OCI-M1 (cell line): ENCODE data around the gene TPO.
"Not testable (repeated sequence)": the region's sequence is repeated elsewhere in the genome, so short reads cannot be mapped to it uniquely, and the experiment has no call there.

Source experiments
- DNase-seq: peaks from one replicate; lab custom pipeline; 2025; lab: John Stamatoyannopoulos, UW

Gene TPO

DNA sequence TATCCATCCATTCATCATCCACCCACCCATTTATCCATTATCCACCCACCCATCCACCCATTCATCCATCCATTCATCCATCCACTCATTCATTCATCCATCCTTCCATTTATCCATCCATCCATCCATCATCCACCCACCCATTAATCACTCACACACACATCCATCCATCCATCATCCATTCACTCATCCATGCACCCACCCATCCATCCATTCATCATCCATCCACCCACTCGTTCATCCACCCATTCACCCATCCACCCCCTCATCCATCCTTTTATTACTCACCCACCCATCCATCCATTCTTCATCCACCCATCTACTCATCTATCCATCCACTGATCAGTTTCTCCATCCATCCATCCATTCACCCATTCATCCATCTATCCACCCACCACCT is 8.1 kb upstream of the TPO start:
- no peak for DNase-seq

DNA sequence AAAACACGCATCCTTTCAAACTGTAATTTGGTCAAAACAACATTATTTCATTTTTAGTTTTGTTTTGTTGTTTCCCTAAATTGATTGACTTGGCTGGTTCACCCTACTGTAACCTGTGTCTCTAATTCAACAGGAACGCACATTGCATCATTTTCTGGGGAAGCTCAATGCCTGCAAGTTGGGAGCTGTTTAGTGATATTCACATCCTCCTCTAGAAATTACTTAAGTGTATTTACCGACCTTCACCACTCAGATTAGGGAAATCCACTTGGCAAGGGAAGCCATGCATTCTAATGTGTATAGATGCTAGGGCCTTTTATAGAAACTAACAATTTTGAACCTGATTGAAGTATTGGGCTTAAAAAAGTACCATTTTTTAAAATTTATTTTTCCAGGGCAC is 7.3 kb upstream of the TPO start:
- no peak for DNase-seq

DNA sequence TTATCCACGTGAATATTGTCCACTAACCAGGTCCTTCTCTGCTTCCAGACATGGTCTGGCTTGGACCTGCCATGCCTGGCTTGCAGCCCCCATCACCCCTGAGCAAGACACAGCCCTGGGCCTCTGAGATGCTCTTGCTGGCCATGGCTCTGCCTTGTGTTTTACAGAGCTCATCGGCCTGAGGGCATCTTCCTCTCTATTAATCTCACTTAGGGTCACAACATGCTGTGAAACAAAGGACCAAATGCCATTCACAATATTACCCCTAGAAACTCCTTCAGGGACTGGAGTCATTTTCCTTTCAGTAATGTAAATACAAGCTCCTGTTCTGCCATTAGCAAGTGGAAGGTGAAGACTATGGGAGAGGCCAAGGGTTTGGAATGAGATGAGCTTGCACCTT is 6.8 kb upstream of the TPO start:
- no peak for DNase-seq

DNA sequence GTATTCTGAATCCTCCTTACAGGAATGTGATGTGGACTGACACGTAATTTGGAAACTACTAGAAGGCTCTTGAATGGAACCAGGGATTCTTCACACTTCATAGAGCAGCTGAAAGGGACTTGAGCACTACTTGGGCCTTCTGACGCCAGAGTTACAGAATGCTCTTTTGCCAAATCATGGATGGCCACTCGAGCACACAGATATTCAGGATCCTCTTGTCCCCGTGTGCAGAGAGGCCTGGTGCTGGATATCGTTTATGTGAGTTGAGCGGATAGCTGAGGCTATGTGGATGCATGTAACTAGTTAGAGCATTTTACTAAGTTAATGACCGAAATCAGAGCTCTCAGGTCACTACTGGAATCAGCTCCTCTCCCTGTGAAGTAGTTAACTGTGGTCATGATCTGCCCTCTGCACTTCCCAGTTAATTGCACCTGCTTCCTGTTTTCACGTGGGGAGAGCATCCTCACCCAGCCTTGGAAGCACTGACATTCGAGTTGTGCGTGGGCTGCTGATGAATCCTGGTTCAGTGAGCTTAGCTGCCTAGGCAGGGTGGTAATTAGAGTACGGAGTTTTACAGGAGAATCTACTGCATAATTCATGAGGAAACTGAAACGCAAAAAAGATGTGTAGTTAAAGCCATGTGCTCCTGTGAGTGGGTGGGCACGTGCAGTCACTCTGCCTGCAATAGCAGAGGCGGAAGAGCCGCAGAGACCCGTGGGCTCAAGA is 5.2 kb upstream of the TPO start:
- DNase-seq = no peak

DNA sequence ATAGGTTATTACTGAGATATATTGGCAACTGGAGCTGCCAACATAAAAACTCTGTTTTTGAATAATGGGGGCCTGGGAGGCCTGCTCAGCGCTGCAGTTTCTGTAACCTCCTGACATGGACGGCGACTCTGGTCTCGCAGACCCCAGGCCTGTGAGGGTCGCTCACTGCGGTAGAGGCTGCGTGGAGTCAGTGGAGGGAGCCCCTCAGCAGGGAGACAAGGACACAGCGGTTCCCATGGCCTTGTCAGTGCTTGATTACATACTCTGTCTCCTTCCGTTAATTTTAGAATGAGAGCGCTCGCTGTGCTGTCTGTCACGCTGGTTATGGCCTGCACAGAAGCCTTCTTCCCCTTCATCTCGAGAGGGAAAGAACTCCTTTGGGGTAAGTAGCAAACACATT is 858 bp downstream of the TPO start:
- no peak for DNase-seq

DNA sequence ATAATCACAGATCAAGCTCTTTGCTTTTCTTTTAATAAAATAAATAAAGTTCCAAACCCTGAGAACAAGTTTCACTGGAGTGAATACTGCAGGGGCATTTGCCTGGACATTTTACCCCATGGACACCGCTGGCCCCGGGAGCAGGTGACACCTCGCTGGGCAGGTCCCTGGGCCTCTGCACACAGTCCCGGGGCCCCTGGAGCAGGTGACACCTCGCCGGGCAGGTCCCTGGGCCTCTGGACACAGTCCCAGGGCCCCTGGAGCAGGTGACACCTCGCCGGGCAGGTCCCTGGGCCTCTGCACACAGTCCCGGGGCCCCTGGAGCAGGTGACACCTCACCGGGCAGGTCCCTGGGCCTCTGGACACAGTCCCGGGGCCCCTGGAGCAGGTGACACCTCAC is 1.6 kb downstream of the TPO start:
- not testable (repeated sequence) for DNase-seq

DNA sequence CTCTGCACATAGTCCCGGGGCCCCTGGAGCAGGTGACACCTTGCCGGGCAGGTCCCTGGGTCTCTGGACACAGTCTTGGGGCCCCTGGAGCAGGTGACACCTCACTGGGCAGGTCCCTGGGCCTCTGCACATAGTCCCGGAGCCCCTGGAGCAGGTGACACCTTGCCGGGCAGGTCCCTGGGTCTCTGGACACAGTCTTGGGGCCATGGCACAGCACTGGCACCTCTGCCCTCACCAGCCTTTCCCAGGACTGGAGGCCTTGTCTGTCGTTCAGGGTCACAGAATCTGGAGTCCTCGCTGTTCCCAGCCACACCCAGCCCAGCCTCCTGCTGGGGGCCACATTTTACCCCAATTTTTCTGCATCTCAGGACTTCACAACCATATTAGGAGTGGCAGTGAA is 2.2 kb downstream of the TPO start:
- no peak for DNase-seq

DNA sequence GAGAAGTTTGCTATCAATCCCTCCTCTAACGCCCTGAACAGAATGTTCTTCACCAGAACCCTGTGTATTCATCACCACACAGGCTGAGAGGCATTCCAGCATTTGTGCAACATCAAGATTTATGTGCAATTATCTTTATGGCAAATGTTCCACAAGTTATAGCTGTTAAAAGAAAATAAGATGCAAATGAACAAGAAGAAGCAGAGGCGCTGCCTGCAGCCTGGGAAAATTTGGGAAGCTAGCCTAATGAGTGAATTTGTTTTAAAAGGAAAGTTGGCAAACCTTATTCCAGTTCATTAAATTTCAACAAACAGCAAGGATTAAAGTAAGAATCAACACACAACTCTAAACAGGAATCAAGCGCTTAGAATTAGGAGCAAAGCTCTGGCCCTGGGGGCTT is 5.3 kb downstream of the TPO start:
- DNase-seq = no peak

DNA sequence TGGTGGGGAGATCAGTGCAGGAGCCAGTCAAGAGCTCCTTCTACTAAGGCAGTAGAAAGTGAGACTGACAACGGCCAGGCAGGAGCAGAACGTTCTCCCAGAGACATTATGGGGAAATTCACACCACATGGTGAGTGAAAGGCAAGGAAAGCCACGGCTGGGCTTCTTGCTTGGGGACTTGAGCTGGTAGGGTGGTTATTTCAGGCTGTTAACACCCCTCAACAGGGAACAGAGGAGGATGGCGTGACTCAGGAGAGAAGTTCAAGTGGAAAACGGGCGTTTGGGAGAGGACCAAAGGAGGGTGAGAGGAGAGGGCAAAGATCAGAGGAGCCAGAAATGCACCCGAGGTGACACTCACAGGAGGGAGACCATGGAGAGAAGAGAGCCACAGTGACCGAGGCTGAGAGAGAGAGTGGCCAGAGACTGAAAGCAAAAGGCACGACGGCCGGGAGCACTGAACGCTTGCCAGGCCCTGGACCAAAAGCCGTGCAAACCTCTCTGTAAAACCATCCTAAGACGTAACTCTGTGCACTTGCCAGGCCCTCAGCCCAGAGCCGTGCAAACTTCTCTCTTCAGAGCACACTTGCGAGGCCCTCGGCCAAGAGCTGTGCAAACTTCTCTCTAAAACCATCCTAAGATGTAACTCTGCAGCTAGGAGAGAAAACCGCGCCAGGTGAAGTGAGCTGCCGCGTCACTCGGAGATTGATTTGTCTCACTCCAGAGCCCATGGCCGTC is 7.7 kb downstream of the TPO start:
- no peak for DNase-seq

DNA sequence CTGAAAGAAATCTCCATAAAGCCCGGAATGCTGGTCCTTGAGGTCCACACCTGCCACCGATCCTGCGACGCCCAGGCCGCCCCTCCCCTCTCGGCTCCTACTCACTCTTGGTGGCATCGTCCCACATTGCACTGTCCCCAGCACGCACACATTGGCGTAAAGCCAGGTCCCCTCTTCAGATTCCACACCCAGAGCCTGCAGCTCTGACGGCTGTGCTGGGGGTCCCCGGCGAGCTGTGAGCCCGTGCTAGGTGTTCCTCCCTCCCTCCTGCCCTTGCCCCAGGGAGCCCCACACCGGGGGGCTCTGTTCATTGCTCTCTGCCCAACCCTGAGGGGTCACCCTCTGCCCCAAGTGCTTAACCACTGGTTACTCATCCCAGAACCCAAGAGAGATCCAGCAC is 8.5 kb downstream of the TPO start:
- DNase-seq = no peak

DNA sequence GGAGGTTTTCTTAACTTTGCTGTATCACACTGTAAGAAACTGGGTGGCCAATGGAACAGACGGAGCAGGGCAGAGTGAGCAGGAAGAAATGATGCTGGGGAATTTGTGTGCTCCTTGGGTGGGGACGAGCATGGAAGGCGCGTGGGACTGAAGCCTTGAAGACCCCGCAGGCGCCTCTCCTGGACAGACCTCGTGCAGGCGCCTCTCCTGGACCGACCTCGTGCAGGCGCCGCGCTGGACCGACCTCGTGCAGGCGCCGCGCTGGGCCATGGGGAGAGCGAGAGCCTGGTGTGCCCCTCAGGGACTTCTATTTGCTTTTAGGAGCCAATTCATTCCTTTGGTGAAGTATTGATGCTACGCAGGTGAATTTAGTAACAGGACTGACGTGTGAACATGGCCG is 8.9 kb downstream of the TPO start:
- no peak for DNase-seq

DNA sequence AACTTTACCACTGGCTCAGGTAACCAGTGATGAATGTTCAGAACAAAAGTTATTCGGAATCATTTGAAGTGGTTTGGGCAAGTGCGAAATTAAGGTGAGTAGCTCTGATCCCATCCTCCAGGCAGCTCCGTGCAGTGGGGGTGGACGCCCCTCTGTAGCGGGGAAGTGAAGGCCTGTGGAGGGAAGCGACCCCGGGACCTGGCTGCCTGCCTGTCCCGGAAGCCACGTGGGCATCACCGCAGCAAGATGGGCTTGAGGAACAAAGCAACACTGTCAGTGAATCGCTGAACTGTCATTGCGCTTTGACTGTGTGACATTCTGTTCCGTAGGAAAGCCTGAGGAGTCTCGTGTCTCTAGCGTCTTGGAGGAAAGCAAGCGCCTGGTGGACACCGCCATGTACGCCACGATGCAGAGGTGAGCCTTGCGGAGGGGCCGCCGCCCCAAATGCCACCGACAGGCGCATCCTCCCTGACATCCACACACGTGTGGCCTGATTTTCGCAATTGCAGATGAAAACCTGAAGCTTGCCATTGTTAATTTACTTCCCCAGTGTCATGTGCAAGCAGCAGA is 9.5 kb downstream of the TPO start:
- DNase-seq = no peak

DNA sequence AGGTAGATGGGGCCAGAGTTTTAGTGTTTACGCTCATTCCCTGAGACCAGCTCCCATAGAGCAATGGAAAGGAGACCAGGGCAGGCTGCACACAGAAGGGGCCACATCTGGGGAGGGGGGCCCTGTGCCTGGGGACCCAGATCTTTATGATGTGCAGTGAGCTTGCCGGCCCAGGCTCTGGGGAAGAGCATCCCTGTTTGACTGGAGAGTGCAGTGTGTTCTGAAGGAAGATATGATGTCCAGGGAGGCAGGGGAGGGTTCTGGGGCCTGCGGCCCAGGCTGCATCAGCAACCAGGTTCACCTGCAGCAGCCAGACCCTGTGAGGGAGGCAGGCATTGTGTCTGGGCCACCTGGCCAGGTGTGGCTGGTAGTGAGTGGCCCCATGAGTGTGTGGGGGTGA is 13.8 kb downstream of the TPO start:
- DNase-seq = no peak

DNA sequence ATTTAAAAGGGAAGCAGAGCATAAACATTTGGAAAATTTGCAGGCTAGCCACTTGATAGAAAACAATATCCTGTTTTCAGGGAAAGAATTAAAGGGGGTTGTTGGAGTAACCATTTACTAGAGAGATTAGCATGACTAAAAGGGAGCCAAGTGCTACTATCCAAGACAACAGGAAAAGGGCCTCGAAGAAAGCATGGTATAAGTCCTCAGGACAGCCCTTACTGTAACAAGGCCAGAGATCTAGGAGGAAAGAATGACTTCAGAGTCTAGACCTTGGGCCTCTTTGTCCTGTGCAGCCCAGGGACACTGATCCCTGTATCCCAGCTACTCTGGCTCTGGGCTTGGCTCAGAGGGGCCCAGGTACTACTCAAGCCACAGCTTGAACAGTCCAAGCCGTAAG is 16.6 kb downstream of the TPO start:
- no peak for DNase-seq

DNA sequence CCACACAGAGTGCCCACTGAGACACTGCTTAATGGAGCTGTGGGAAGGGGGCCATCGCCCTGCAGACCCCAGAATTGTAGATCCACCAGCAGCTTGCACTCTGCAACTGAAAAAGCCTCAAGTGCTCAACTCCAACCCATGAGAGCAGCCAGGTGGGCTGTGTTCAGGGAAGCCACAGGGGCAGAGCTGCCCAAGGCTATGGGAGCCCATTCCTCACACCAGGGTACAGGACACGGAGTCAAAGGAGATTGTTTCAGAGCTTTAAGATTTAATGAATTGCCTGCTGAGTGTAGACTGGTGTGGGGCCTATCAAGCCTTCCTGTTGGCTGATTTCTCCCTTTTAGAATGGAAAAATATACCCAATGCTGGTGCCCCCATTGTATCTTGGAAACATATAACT is 17.2 kb downstream of the TPO start:
- DNase-seq = no peak

DNA sequence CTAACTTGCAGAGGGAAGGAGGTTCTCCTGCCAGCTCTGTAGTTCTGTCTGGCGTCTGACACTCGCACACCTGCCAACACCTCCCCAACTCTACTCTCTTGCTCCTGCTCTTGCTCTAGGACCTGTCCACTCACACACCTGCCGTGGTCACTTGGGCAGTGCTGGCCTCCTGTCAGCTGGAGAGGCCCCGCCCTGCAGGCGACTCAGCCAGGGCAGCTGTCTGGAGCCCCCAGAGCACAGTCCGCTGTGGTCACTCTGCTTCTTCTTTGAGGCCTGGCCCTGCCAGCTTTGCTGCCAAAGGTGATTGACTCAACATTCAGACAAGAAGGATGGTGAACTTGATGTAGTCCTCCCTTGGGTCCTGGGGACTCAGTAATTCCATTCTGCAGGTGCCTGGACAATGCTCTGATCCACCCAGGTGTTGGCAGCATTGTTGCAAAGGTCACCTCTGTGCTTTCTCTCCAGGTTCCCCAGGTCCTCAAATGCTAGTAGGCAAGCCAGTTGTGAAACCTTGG is 18.7 kb downstream of the TPO start:
- no peak for DNase-seq

DNA sequence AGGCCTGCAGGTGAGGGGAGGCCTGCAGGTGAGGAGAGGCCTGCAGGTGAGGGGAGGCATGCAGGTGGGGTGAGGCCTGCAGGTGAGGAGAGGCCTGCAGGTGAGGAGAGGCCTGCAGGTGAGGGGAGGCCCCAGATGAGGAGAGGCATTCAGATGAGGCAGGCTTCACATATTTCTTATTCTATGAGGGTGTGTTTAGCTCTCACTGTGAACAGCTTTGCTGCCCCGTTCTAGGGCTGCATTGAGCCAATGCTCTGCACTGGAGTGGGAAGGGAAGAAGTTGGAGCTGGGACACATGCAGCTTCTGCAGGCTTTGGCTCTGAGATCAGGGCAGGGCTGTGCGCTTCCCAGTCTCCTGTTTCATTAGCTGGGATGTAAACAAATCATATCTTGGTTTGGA is 19.5 kb downstream of the TPO start:
- no peak for DNase-seq

DNA sequence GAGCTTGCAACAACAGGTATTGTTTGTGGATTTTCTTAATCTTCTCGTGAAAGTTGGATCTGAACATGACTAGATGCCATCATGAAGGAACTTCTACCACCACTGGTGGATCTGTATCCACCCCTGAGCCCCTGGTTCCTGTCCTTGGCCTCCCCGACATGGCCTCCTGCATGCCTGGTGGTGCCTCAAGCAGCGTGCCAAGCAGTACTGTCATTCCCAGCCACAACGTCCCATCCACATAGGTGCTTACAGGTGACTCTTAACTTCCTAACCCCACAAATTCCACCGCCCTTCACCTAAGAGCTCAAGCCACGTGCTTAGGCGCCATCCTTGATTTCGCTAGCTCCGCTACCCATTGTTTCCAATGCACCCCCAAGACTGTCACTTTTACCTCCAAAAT is 23.1 kb downstream of the TPO start:
- DNase-seq = no peak

DNA sequence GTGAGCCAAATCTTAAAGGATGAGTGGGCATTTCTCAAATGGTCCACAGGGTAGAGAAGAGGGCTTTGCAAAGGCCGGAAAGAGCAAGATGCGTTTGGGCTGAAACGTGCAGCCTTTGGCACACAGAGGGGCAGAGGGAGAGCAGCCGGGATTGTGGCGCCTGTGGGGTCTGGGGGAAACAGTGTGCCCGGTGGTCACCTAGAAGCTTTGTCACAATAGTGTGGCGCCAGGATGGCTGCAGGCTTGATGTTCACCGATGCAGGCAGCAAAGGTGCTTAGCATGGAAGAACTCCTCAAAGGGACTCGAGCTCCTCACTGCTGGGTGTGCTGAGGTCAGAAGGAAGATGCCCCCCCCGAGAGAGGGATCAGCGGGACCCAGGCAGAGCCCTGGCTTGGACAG is 23.8 kb downstream of the TPO start:
- no peak for DNase-seq

DNA sequence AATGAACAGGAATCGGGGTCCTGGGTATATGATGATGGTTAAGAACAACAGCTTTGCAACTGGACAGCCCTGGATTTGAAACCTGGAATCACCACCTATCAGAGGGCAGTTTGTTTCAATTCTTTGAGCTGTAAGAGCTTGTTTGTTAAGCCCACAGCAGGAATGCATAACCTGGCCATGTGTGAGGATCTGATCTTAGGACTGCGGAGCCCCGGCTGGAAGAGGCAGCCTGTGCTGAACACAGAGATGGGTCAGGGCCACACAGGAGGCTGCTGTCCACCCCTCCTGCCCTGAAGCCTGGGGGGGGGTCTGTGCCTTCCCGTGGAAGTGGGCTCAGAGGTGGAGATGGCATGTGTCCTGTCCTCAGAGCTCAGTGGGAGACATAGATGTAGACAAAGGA is 24.3 kb downstream of the TPO start:
- DNase-seq = no peak

DNA sequence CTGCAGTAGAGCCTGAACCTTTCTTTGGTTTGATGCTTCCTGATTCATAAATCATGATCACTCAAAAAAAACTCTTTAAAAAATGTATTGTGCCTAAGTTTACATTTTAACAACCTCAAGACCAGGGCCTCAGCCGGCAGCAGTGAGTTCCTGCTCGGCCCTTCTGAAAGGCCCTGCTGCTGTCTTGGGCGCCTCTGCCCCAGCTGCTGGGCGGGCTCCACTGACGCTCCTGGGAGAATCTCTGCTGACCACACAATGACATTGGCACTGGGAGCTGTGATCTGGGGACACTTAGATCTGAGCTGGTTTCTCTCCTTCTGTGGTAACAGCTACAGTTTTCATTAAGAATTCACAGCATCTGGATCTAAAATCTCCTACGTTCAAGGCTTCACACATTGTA is 25.7 kb downstream of the TPO start:
- DNase-seq = no peak

DNA sequence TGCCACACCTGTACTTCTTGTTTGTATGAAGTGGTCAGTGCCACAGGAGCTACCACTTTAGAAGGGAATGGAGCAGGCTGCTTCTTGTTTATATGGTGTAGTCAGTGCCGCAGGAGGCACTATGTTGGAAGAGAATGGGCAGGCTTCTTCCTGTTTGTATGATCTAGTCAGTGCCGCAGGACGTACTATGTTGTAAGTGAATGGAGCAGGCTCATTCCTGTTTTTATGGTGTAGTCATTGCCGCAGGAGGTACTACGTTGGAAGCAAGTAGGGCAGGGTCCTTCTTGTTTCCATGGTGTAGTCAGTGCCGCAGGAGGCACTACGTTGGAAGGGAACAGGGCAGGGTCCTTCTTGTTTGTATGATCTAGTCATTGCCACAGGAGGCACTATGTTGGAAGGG is 27.3 kb downstream of the TPO start:
- DNase-seq = no peak

DNA sequence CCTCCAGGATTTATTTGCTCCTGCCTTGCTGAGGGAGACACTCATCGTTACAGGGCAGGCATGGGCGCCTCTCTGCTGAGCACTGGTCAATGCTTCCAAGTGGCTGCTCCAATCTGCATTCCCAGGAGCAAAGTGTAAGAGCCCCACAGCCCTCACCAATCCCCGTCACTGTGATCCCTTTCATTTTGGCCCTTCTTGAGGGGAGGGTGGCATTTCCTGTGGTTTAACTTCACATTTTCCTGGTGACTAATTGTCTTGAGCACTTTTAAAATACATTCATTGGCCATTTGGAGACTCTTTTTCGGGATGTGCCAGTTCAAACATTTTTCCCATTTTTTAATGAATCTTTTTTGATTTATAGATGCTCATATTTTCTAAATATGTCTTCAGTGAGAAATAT is 33.0 kb downstream of the TPO start:
- no peak for DNase-seq

DNA sequence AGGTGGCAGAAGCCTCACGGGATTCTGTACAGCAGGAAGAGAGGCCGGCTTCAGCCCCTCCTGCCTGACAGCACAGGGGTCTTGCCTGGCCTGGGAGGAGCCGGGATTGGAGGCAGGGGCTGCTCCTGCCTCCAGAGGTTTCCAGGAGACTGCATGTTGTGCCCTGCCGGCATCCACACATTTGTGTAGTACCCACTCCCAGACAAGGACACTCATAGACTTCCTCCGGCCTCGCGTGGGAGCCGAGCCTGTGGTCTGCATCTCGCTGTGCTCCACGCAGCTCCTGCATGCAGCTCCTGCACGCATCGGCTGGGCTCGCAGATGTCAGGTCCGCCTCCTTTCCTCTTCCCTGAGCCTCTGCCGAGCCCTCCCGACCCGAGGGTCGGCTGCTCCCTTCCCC is 34.7 kb downstream of the TPO start:
- no peak for DNase-seq
